HG03060 (cell line): ENCODE measurements around the gene WDR59.
"Not testable (repeated sequence)": the region's sequence is repeated elsewhere in the genome, so short reads cannot be mapped to it uniquely, and the experiment has no call there.

Experiments
- ATAC-seq: cut with Tn5 transposase; IDR thresholded peaks from one replicate; pipeline ENCODE4 v1.9.1; 2021; ENCODE audit warnings: low read depth, moderate number of reproducible peaks; ENCODE audit not compliant: unreplicated experiment

Gene WDR59

DNA sequence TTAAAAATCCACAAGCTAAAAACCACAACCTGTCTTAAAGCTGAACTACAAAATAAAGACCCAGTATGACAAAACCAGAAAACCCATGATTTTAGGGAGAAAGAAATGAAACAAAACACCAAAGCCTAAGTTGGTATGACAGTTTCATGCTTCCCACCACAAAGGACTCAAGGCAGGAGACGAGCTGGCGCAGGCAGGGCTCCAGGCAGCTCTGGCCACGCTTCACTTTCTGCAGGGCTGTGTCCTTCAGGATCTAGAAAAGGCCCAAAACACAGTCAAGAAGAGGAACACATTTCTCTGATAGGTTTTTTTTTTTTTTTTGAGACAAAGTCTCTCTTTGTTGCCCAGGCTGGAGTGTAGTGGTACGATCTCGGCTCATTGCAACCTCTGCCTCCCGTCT lies 75.3 kb downstream of the WDR59 start:
- ATAC-seq = no peak

DNA sequence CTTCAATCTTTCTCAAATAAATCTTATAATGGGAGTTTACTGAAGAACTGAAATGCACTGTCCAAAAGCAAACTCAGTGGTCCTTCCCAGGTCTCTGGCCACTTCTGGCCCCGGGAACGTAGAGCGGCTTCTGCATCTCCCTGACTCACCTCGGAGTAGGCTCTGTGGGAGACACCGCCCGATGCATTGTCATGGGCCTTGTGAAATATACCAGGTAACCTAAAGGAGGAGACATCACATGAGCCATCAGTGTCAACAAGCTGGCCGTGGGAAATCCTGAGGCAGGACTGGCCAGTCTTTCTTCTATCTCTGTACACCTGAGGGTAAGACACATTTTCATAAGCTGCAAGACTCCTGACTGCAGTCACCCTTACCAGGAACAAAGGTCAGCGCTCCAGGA lies 76.2 kb downstream of the WDR59 start:
- ATAC-seq = not testable (repeated sequence)

GRCh38 chr16:74903901-74904678 lies 80.8 kb downstream of the WDR59 start:
- ATAC-seq = no peak

GRCh38 chr16:74903120-74903519 lies 81.8 kb downstream of the WDR59 start:
- no peak for ATAC-seq

DNA sequence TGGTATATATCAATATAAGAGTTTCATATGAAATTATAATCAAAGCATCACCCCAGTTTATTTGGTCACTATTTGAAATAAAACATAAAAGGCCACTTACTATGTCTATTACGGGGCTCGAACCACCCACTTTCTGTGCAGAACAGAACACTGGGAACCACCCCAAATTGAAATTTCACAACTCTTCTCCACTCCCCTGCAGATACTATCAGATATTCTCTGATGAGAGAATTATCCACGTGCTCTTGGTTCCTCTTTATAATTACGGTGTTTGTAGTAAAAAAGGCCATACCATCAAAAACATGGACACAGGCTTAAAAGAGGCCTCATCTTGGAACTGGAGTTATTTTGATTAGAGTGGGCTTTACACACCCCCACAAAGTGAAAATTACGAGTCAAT lies 82.8 kb downstream of the WDR59 start:
- ATAC-seq = no peak

GRCh38 chr16:74901606-74902005 lies 83.3 kb downstream of the WDR59 start:
- ATAC-seq = no peak

GRCh38 chr16:74899816-74900215 lies 85.1 kb downstream of the WDR59 start:
- no peak for ATAC-seq

- no peak for ATAC-seq
These were observed 86.3 kb downstream of the WDR59 start for GRCh38 chr16:74898659-74899058.

- no peak for ATAC-seq
These were observed 88.2 kb downstream of the WDR59 start for GRCh38 chr16:74896389-74897370.

DNA sequence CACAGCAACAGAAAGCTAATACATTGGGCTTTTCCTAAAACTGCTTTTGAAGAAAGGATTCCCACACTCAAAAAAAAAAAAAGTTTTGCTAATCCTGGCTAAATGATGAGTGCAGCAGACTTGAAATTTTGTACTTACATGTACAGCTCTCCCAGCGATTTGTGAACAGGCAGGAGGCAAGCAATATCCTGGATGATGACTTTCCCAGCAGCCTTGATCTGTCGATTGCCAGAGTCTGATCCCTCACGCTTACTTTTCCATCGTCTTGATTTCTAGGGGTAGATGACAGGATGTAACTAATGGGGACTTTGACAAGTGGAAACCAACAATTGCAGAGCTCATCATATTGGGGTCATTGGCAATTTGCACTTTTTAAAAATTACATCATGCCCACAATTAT lies 91.4 kb downstream of the WDR59 start:
- no peak for ATAC-seq

DNA sequence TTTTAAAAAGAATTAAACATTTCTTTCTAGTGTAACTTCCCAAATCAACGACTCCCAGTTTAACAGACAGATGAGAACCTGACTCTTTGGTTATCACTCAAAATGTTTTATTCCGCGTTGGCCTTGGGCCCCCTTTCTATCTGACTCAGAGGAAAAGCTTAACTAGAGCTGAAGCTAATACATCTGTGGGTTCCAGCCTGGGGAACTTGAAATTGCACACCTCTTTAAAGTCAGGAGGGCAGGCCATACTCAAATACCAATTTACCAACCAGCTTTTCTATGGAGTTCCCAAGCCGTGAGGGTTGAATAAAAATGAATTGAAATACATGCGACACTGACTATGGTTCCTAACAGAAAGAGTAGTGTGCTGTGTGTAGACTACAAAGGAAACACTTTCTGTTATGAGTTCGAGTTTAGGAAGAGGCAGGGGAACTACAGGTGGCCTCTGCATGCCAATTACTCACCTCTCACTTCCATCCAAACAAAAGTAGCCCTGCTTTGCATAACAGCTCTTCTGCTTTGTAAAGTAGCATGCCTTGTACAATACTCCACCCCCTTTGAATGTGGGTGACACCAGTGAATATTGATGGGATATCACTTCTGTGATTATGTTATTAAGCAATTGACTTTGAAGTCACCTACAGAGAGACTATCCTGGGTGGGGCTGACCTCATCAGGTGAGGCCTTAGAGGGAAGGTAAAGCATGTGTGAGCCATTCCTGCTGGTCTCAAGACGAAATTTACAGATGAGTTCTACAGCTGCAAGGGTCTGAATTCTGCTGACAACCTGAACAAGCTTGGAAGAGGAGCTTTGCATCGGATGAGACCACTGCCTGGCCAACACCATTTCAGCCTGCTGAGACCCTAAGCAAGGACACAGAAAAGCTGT lies 92.1 kb downstream of the WDR59 start:
- ATAC-seq = peak; percentile 92

GRCh38 chr16:74888888-74889287 lies 96.0 kb downstream of the WDR59 start:
- no peak for ATAC-seq

DNA sequence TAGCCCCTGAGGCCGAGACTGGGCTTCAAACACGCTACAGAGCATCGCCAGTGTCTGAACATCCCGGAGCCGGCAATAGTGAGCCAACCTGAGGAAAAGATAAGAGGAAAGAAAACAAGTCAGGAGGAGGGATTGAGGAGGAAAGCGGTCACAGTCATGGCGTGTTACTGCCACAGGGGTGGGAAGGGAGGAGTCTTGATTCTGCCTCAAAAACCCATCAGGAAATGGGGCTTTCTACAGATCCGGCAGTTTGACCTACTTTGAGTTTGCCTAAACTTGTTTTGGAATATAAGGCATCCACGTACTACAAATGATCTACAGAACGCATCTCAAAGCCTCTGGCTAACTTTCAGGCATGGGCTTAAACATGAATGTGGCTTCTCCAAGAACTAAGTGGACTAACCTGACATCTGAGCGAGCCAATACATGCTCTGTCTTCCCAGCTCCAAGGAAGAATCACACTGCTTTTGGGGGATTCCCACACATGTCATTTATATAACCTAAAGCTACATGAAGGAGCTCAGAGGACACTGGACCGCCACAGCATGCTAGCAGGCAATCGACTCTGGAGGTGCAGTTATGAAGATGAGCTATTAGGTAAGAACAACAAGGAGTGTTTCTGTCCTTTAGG lies 96.6 kb downstream of the WDR59 start:
- ATAC-seq = no peak

GRCh38 chr16:74887084-74887483 lies 97.8 kb downstream of the WDR59 start:
- ATAC-seq = no peak

GRCh38 chr16:74877706-74878105 lies 107.2 kb downstream of the WDR59 start:
- no peak for ATAC-seq

- no peak for ATAC-seq
These were observed 109.9 kb downstream of the WDR59 start for GRCh38 chr16:74874912-74875546.

DNA sequence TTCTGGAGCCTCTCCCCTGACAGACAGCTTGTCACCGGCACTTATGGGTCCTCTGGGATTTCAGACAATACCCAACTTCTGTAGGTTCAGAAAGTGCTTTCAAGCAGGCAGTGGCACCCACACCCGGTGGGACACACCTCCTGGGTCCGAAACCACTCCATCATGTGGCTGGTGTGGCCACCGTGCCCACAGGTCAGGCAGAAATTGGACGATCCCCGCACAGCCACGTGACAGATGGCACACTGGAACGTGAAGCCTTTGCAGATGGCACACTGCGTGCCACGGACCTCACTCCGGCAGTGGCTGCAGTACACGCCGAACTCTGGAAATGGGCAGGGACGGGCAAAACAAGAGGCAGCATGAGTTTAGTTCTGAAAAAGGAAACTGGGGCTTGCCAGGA lies 110.8 kb downstream of the WDR59 start:
- ATAC-seq = no peak

- ATAC-seq = no peak
These were observed 112.6 kb downstream of the WDR59 start for GRCh38 chr16:74872302-74872701.

DNA sequence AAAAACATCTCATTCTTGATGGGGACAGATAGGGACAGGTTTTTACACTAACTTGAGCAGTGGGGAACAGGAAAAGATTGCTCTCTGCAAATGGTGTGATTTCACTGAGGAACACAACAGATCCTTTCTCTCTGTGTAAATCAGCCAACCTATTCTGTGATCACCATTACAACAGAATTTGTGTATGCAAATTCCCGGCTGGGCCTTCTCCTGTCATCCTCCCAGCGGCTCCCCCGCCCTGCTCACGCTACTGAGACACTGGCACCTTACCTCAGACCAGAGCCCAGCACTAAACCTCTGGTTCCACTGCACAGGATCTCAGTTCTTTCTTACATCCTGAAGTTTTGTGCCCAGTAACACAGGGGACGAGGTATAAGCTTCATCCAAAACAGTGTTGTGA lies 113.3 kb downstream of the WDR59 start:
- ATAC-seq = no peak

GRCh38 chr16:74868501-74868900 lies 116.4 kb downstream of the WDR59 start:
- no peak for ATAC-seq
